Ovary (tissue), 9 donors: ENCODE measurements around the gene ABCA4. TPM values are rescaled to one million over a fixed set of nuclear protein-coding genes. Genes with fewer than 3 reads are reported as not detected.

Experiments used
- DNase-seq, 5 donors: peaks; one replicate each; pipeline ENCODE4 v3.0.0-alpha.2; 2019 to 2020
- H3K27ac ChIP-seq, 2 donors: fragments of 200-600 bp; one replicate each; pipeline versions ENCODE4 v1.5.1 to v1.8.0; 2019 to 2022
- H3K27me3 ChIP-seq: fragments of 200-600 bp; one replicate; pipeline ENCODE4 v1.8.0; 2022
- H3K36me3 ChIP-seq: fragments of 200-600 bp; sonication (generic); one replicate; pipeline ENCODE4 v1.5.1; 2019
- H3K4me1 ChIP-seq: one replicate; pipeline ENCODE4 v1.8.1; 2013; ENCODE audit warnings: mild to moderate bottlenecking, moderate library complexity; ENCODE audit not compliant: insufficient read depth
- H3K4me3 ChIP-seq: fragments of 200-600 bp; sonication (generic); one replicate; pipeline ENCODE4 v1.5.1; 2017
- H3K9me3 ChIP-seq, 2 donors: fragments of 200-600 bp in 1 of 2; sonication (generic) in 1 of 2; one replicate each; pipeline versions ENCODE4 v1.5.1 to v1.8.1; 2013 to 2019; ENCODE audit warnings: mild to moderate bottlenecking in 1 of 2, moderate library complexity in 1 of 2
- EP300 ChIP-seq: sonication (generic); formaldehyde crosslinking; IDR thresholded peaks from one replicate; pipeline ENCODE4 v1.6.1; 2017; ENCODE audit warnings: antibody characterized with exemption
- POLR2A ChIP-seq: fragments of 450-650 bp; IDR thresholded peaks from one replicate; pipeline ENCODE4 v1.6.1; 2017; ENCODE audit warnings: antibody characterized with exemption, mild to moderate bottlenecking, moderate library complexity
- WGBS, 3 donors: extraction: QIAGEN DNeasy Blood & Tissue Kit in 1 of 3; methylation state at CpG; one replicate each; pipeline versions ENCODE4 v1.1.5 to v1.1.7; 2013 to 2017; 5-methylcytosine and 5-hydroxymethylcytosine counted together
- intact Hi-C, 4 donors: fragments of 100-400 bp; cut with DNase I; formaldehyde crosslinking; loops; one replicate each; pipeline versions ENCODE4 v1.11.0 to v1.15.1; 2022 to 2023
- polyA plus RNA-seq, 2 donors: library from polyadenylated mRNA; stranded (reverse); fragments of 200-250 nt in 1 of 2; fragments of 350-450 nt in 1 of 2; fragmentation: Illumina TruSeq in 1 of 2; extraction: RNeasy Lipid Tissue Mini Kit (QIAGEN cat#74804) in 1 of 2; gene quantifications; one replicate each; pipeline ENCODE4 v1.2.3, GENCODE V29; 2013 to 2014
- total RNA-seq, 7 donors: library from RNA; depleted of rRNA in 2 of 7; stranded (reverse); fragments of >200 nt in 2 of 7; fragmentation: NEBNext Ultra II Directional in 3 of 7; extraction: Animal tissue kit (Norgen Biotek cat#: 25700) in 3 of 7; gene quantifications; one replicate each; pipeline versions ENCODE4 v1.1.0 to v1.2.4, GENCODE V29; 2016 to 2023
- TF ChIP-seq, protein P1 (sequence below), 3 donors: fragments of 450-650 bp in 2 of 3; fragments of 200-600 bp in 1 of 3; IDR thresholded peaks; one replicate each; pipeline versions ENCODE4 v1.5.1 to v1.8.0; 2016 to 2022; ENCODE audit warnings: antibody characterized with exemption in 3 of 3, mild to moderate bottlenecking in 1 of 3
- donor health status: DM: no; HTN: no; CAD: no; lungs with moderate emphysema.
- donor health status: DM: no; HTN: no; CAD: no.
- donor health status: Bipolar disorder and iron deficiency.
- donor health status: DM: yes; HTN: yes; CAD: no.
- donor health status: DM: no; HTN: no; CAD: no.
- donor health status: DM: yes; HTN: yes; CAD: no.

Gene ABCA4
- total and polyA plus RNA-seq, 9 donors = 0.12 to 3.1 (median 0.35) TPM

DNA sequence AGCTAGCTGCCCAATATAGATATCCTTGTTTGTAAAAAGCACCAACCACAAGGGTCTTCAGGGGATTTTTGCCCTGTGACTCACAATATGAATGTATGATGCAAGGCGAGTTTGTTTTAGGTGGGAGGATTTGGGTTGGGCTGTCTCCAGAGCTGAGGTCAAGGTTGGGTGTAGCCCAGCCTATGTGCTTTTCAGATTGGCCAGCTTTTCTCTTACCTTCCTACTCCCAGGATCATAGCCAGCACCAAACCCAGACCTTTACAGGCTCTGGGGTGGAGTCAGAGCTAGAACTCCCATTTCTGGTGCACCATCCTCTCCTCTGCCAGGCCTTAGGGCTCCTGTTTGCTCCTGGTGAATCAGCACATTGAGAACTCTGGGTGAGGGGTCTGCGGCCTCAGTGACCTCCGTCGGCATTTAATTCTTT lies 156.2 kb downstream of the ABCA4 start:
- peak in 2 of 5 donors; percentile 37 to 54 for DNase-seq
- 58 to 65% (median 59%) methylated on average over 4 of the region's 4 CpGs for WGBS, 3 donors

DNA sequence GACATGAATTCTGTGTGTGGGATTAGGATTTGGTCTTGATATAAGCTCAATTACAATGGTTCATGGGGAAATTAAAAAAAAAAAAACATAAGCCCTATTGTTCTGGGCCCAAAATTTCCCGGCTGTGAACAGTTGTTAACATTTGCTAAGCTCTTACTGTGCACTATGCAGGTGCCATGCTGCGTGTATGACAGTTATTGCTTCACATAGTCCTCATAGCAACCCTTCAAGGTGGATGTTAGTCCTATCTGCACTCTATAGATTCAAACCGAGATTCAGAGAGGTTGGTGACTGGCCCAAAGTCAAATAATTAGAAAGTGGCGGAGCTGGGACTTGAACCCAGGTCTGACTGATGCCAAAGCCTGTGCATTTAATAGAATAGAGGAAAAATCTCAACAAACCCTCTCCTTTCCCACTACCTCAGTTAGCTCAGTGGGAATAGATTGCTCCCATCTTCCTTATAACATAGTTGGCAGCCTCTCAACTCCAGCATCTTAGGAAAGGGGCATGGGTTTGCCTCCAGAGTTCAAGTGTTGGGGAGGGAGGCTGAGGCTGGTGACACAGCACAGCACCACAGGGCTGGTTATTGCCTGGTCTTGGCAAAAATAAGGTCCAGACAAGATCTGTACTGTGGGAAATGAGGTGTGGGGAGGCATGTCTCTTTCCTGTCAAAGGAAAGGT lies 156.7 kb downstream of the ABCA4 start:
- peaks cover 2% of the 10 kb centered on the region for H3K4me1 ChIP-seq
- DNase-seq = no peak
- no peaks in the 10 kb centered on the region for H3K27me3 ChIP-seq
- no peaks in the 10 kb centered on the region for H3K36me3 ChIP-seq
- TF ChIP-seq EP300 (no peak), POLR2A (no peak)
- TF ChIP-seq, protein P1, sequence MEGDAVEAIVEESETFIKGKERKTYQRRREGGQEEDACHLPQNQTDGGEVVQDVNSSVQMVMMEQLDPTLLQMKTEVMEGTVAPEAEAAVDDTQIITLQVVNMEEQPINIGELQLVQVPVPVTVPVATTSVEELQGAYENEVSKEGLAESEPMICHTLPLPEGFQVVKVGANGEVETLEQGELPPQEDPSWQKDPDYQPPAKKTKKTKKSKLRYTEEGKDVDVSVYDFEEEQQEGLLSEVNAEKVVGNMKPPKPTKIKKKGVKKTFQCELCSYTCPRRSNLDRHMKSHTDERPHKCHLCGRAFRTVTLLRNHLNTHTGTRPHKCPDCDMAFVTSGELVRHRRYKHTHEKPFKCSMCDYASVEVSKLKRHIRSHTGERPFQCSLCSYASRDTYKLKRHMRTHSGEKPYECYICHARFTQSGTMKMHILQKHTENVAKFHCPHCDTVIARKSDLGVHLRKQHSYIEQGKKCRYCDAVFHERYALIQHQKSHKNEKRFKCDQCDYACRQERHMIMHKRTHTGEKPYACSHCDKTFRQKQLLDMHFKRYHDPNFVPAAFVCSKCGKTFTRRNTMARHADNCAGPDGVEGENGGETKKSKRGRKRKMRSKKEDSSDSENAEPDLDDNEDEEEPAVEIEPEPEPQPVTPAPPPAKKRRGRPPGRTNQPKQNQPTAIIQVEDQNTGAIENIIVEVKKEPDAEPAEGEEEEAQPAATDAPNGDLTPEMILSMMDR (IDR thresholded peaks at IDR 0.05) = no peak
- no peak overlapping the region for H3K27ac ChIP-seq
- 95 to 100% (median 96%) methylated on average over 4 of the region's 4 CpGs for WGBS, 3 donors
- intact Hi-C loops = no loop called here
- H3K9me3 ChIP-seq = no peaks in the 10 kb centered on the region
- H3K4me3 ChIP-seq = no peak overlapping the region

More for the DNA sequence above, 156.2 kb downstream of the ABCA4 start:
- Histone ChIP-seq H3K27me3 (no peaks in the 10 kb centered on the region), H3K4me1 (peaks cover 2% of the 10 kb centered on the region), H3K9me3 (no peaks in the 10 kb centered on the region), H3K36me3 (no peaks in the 10 kb centered on the region), H3K27ac (no peak overlapping the region), H3K4me3 (no peak overlapping the region)
- intact Hi-C loops = no loop called here
- TF ChIP-seq EP300 (no peak), POLR2A (no peak)
- TF ChIP-seq, protein P1 (IDR thresholded peaks at IDR 0.05) = no peak

DNA sequence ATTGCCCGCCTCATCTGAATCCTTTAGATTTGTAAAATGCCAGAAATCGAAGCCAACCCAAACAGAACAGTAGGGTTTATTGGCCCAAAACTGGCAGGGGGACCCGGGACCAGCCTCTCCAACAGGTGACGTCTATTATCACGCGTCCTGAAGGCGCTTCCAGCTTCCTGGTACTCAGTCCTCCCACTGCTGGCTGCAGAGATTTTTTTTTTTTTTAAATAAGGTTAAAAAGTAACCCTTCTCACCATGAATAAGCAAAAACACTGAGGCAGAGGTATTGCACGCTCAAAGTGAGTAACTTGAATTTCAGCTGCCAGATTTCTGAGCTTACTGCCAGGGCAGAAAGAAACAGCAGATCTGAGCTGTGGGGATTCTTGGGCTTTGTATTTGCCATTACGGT lies 157.4 kb downstream of the ABCA4 start:
- TF ChIP-seq POLR2A = no peak
- TF ChIP-seq EP300 = no peak
- TF ChIP-seq, protein P1 (IDR thresholded peaks at IDR 0.05) = no peak
- intact Hi-C loops = no loop called here
- no peak for DNase-seq
- Histone ChIP-seq H3K9me3 (no peaks in the 10 kb centered on the region), H3K27ac (no peak overlapping the region), H3K4me1 (peaks cover 2% of the 10 kb centered on the region), H3K27me3 (no peaks in the 10 kb centered on the region), H3K36me3 (no peaks in the 10 kb centered on the region), H3K4me3 (no peak overlapping the region)
- 79 to 86% (median 82%) methylated on average over 9 of the region's 9 CpGs for WGBS, 3 donors

DNA sequence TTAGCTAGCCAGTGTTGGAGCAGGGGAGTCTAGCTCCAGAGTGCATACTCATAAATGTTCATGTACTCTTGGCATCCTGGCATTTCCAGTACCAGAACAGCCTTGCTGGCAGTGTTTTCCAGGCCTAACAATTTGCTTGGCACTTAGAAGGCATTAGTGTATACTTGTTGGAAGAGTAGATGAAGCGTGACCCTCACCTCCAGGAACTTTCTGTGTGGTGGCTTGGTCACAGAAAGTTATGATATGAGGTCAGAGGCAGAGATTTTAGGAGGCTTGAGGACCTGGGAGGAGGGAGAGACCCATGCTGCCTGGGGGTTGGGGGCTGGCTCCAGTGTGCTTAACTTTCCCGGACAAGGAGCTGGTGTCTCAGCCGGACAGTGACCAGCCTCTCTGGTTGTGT lies 159.0 kb downstream of the ABCA4 start:
- DNase-seq = no peak
- no peak overlapping the region for H3K27ac ChIP-seq
- intact Hi-C loops = no loop called here

More for the DNA sequence above, 159.0 kb downstream of the ABCA4 start:
- WGBS, 3 donors = 77 to 83% (median 81%) methylated on average over 3 of the region's 3 CpGs
- H3K27me3 ChIP-seq = no peaks in the 10 kb centered on the region
- H3K9me3 ChIP-seq = no peaks in the 10 kb centered on the region
- no peaks in the 10 kb centered on the region for H3K36me3 ChIP-seq
- peaks cover 2% of the 10 kb centered on the region for H3K4me1 ChIP-seq
- no peak overlapping the region for H3K4me3 ChIP-seq
- TF ChIP-seq, protein P1 (IDR thresholded peaks at IDR 0.05) = no peak
- no peak for TF ChIP-seq POLR2A
- TF ChIP-seq EP300 = no peak
